B cell (primary cell): ENCODE measurements around the gene MMP14.

Source experiments
- CTCF ChIP-seq: fragments of 200-600 bp; IDR thresholded peaks from one replicate; pipeline ENCODE4 v1.8.0; 2022; ENCODE audit warnings: antibody characterized with exemption, mild to moderate bottlenecking
- EZH2 ChIP-seq: IDR thresholded peaks from 2 replicates; pipeline ENCODE4 v1.6.1; 2012; ENCODE audit warnings: borderline replicate concordance, low read depth, mild to moderate bottlenecking, moderate library complexity, low read length; ENCODE audit not compliant: insufficient read depth, poor library complexity, severe bottlenecking

DNA sequence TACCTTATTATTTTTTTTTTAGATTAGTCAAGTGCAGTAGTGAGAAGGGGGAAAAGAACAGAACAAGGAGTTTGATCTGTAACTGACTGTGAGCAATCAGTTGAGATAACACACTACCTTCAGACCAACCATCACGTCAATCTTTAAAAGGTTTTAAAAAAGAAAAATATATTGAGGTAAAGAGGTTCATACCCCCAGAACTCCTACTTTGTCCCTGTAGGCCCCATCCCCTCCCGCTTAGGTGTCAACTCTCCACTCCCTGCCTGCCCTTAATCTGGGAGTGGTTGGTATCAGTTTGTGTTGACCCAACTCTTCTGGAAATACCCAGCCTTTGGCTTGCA, 16.2 kb downstream of the MMP14 start:
- TF ChIP-seq CTCF (no peak), EZH2 (no peak)
